Body of pancreas (tissue), 4 donors: Measurements from ENCODE around the gene GIPR. TPM values are rescaled to one million over a fixed set of nuclear protein-coding genes. Genes with fewer than 3 reads are reported as not detected.
A peak's percentile ranks its signal among the peaks of the same experiment; 100 is the strongest.

Experiments used
- ATAC-seq: fragments of 150-250 bp; one replicate; pipeline ENCODE4 v1.9.1; 2016
- DNase-seq, 4 donors: peaks; one replicate each; pipeline ENCODE4 v3.0.0-alpha.2; 2019
- H3K27ac ChIP-seq, 4 donors: fragments of 200-600 bp; sonication (generic); 1 replicate in 3 of 4; 2 replicates in 1 of 4; pipeline versions ENCODE4 v1.5.1 to v1.6.1; 2016 to 2019; ENCODE audit warnings: mild to moderate bottlenecking in 1 of 4, mixed read lengths in 1 of 4, moderate library complexity in 1 of 4
- H3K27me3 ChIP-seq, 2 donors: fragments of 200-600 bp; sonication (generic); one replicate each; pipeline ENCODE4 v1.6.0; 2016; ENCODE audit warnings: mild to moderate bottlenecking in 1 of 2
- H3K36me3 ChIP-seq, 2 donors: fragments of 200-600 bp; sonication (generic); replicated peaks in 1 of 2; 2 replicates each; pipeline ENCODE4 v1.5.1; 2016; ENCODE audit warnings: low read depth in 2 of 2; ENCODE audit not compliant: insufficient read depth in 1 of 2
- H3K4me1 ChIP-seq: fragments of 200-600 bp; sonication (generic); one replicate; pipeline ENCODE4 v1.6.0; 2016
- H3K4me3 ChIP-seq, 2 donors: fragments of 200-600 bp; sonication (generic); 1 replicate in 1 of 2; 2 replicates in 1 of 2; pipeline ENCODE4 v1.5.1; 2016 to 2019
- H3K9me3 ChIP-seq, 3 donors: fragments of 200-600 bp; sonication (generic); 1 replicate in 2 of 3; 2 replicates in 1 of 3; pipeline ENCODE4 v1.5.1; 2016
- POLR2A ChIP-seq, 3 donors: fragments of 450-650 bp; IDR thresholded peaks; one replicate each; pipeline ENCODE4 v1.6.1; 2016; ENCODE audit warnings: antibody characterized with exemption in 3 of 3, mild to moderate bottlenecking in 2 of 3
- WGBS, 2 donors: methylation state at CpG; one replicate each; pipeline ENCODE4 v1.1.5; 2017; 5-methylcytosine and 5-hydroxymethylcytosine counted together
- intact Hi-C: fragments of 100-400 bp; cut with DNase I; formaldehyde crosslinking; loops from one replicate; pipeline ENCODE4 v1.15.1; 2023
- total RNA-seq, 2 donors: library from RNA; depleted of rRNA; stranded (reverse); fragments of >200 nt; gene quantifications; one replicate each; pipeline ENCODE4 v1.1.0, GENCODE V29; 2016
- TF ChIP-seq, protein P1 (sequence below), 7 experiments: fragments of 450-650 bp in 4 of 7; fragments of 200-600 bp in 3 of 7; sonication (generic) in 3 of 7; IDR thresholded peaks; one replicate each; pipeline ENCODE4 v1.5.1; 2016 to 2019; ENCODE audit warnings: antibody characterized with exemption in 7 of 7

The GIPR gene
- total RNA-seq, 2 donors from 2014 or later, result 3.9 to 9.2 TPM

DNA sequence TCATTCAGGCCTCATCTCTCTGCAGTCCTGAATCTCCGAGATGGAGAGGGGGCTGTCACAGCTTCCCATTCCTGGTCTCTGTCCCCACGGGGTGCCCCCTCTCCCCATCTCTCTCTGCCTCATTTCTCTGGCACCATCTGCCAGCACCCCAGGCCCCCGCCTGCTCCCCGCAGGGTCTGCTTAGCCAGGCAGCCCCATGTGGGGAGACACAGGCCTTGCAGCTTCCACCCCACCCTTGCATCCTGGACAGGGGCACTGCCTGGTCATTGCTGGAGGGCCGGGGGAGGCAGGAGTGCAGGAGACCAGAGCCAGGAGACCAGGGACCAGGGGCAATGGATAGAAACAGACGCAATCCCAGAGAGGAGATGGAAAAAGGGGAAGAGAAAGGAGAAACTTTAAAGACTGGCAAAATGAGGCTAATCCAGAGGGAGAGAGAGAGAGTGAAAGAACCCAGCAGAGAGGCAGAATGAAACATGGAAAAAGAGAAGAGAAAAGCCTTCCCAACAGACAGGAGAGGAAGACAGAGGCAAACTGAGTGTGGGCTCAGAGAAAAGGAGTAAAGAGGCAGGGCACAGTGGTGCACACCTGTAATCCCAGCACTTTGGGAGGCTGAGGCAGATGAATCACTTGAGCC lies 8.8 kb upstream of the GIPR start:
- no peak for ATAC-seq
- Histone ChIP-seq H3K27ac (no peak overlapping the region), H3K27me3 (no peaks in the 10 kb centered on the region), H3K9me3 (no peaks in the 10 kb centered on the region), H3K4me3 (no peak overlapping the region), H3K36me3 (no peaks in the 10 kb centered on the region), H3K4me1 (no peaks in the 10 kb centered on the region)
- TF ChIP-seq POLR2A (IDR thresholded peaks at IDR 0.05), result no peak
- TF ChIP-seq, protein P1, sequence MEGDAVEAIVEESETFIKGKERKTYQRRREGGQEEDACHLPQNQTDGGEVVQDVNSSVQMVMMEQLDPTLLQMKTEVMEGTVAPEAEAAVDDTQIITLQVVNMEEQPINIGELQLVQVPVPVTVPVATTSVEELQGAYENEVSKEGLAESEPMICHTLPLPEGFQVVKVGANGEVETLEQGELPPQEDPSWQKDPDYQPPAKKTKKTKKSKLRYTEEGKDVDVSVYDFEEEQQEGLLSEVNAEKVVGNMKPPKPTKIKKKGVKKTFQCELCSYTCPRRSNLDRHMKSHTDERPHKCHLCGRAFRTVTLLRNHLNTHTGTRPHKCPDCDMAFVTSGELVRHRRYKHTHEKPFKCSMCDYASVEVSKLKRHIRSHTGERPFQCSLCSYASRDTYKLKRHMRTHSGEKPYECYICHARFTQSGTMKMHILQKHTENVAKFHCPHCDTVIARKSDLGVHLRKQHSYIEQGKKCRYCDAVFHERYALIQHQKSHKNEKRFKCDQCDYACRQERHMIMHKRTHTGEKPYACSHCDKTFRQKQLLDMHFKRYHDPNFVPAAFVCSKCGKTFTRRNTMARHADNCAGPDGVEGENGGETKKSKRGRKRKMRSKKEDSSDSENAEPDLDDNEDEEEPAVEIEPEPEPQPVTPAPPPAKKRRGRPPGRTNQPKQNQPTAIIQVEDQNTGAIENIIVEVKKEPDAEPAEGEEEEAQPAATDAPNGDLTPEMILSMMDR (IDR thresholded peaks at IDR 0.05), result no peak
- intact Hi-C loops, result no loop called here
- no peak for DNase-seq
- 66 to 68% methylated on average over 6 of the region's 6 CpGs for WGBS, 2 donors

DNA sequence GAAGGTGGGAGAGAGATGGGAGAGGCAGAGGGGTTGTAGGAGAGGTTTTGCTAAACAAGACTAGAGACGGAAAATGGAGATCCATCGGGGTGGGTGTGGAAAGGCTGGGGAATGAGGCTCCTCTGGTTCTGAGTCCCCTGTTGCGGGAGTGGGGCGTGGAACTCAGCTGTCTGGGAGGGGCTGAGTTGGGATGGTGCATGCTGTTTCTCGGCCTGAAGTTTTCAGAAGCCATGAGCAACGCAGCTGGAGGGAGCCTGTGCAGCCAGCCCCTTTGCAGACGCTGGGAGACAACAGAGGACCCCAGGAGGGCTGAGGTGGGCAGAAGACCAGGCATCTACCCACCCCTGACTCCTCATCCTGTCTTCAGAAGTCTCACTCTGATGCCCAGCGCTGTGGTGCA lies 7.4 kb upstream of the GIPR start:
- DNase-seq (no peak), ATAC-seq (no peak)
- no peaks in the 10 kb centered on the region for H3K4me1 ChIP-seq
- WGBS, 2 donors, result 45 to 56% methylated on average over 6 to 8 of the region's 8 CpGs
- H3K4me3 ChIP-seq, result no peak overlapping the region
- H3K27ac ChIP-seq, result no peak overlapping the region
- intact Hi-C loops, result no loop called here
- no peaks in the 10 kb centered on the region for H3K36me3 ChIP-seq
- H3K9me3 ChIP-seq, result no peaks in the 10 kb centered on the region
- no peaks in the 10 kb centered on the region for H3K27me3 ChIP-seq
- TF ChIP-seq, protein P1 (IDR thresholded peaks at IDR 0.05), result no peak
- TF ChIP-seq POLR2A (IDR thresholded peaks at IDR 0.05), result no peak

DNA sequence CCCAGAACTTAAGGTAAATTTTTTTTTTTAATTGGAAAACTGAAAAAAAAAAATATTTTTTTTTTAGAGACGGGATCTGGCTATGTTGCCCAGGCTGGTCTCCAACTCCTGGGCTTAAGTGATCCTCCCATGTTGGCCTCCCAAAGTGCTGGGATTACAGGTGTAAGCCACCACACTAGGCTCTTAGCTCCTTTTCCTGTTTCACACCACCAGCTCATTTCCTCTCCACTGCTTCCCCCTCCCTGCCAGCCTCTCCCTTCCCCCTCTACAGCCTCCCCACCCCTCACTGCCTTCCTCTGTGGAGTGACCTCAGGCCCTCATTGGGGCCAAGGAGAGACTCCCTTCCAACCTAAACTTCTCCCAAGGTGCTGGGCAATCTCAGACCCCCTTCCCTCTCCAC lies 4.2 kb upstream of the GIPR start:
- TF ChIP-seq POLR2A (IDR thresholded peaks at IDR 0.05), result no peak
- Histone ChIP-seq H3K36me3 (no peaks in the 10 kb centered on the region), H3K9me3 (no peaks in the 10 kb centered on the region), H3K4me3 (no peak overlapping the region), H3K27ac (no peak overlapping the region), H3K27me3 (no peaks in the 10 kb centered on the region), H3K4me1 (peaks cover 17% of the 10 kb centered on the region)
- DNase-seq (no peak), ATAC-seq (no peak)
- 87 to 100% methylated on average over 1 of the region's 1 CpG for WGBS, 2 donors
- intact Hi-C loops, result no loop called here

DNA sequence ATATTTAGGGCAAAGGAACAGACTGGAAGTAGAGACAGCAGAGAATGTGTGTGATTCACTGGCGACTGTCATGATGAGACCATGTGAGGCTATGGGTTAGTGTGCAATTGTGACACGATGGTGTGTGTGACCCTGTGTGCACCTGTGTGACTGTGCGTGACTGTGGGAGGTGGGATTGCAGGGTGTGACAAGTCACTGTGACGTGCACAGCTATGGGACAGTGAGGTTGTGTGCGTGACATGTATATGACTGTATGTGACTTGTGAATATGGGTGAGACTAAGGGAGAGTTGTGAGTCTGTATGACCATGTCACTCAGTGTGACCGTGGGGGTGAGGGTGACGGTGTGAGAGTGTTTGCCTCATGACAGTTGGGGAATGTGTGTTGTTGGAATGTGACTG lies 3.4 kb upstream of the GIPR start:
- no peak overlapping the region for H3K27ac ChIP-seq
- 59 to 76% methylated on average over 6 to 7 of the region's 7 CpGs for WGBS, 2 donors
- TF ChIP-seq POLR2A (IDR thresholded peaks at IDR 0.05), result no peak
- TF ChIP-seq, protein P1 (IDR thresholded peaks at IDR 0.05), result no peak
- intact Hi-C loops, result no loop called here
- peaks cover 23% of the 10 kb centered on the region for H3K4me1 ChIP-seq
- no peaks in the 10 kb centered on the region for H3K9me3 ChIP-seq
- H3K27me3 ChIP-seq, result no peaks in the 10 kb centered on the region
- H3K4me3 ChIP-seq, result no peak overlapping the region
- ATAC-seq (no peak), DNase-seq (no peak)
- H3K36me3 ChIP-seq, result no peaks in the 10 kb centered on the region

DNA sequence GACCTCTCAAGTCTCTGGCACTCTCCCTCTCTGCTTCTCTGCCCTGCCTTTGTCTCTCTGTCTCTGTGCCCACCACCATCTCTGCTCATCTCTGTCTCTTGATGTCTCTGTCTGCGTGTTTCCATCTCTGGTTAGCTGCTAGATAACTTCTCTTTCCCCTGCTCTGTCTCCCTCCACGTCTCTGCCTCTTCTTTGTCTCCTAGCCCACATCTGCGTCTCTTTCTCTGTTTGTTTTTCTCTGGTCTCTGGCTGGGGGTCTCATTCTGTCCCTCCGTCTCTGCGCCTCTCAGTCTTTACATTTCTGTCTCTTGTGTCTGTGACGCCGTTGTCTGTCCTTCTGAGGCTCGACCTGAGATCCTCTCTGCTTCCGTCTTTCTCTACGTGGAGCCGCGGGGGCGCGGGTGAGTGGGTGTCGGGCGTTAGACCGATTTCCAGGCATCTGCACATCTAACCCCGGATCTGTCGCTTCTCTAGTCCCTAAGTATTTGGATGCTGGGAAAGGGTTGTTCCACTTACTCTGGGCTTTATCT lies 386 bp downstream of the GIPR start:
- ATAC-seq (no peak), DNase-seq (no peak)
- Histone ChIP-seq H3K27me3 (no peaks in the 10 kb centered on the region), H3K27ac (peak overlapping the region in 3 of 4 donors; percentile 29 to 69 (median 55)), H3K36me3 (no peaks in the 10 kb centered on the region), H3K9me3 (no peaks in the 10 kb centered on the region), H3K4me3 (peak overlapping the region in 1 of 2 donors; percentile 10), H3K4me1 (peaks cover 39% of the 10 kb centered on the region)
- no peak for TF ChIP-seq POLR2A (IDR thresholded peaks at IDR 0.05)
- TF ChIP-seq, protein P1 (IDR thresholded peaks at IDR 0.05), result no peak
- intact Hi-C loops, result no loop called here
- WGBS, 2 donors, result 1% methylated on average over 19 of the region's 19 CpGs
